DLD1 (cell line): ENCODE results near the gene CSNK1G2.

Experiments
- in situ Hi-C: cut with HindIII; loops from 2 replicates; pipeline ENCODE4 v1.10.0; 2017; ENCODE audit warnings: low sequenced_read_pairs

The CSNK1G2 gene

GRCh38 chr19:1943661-1944087 lies 2.7 kb downstream of the CSNK1G2 start:
- in situ Hi-C loops, result no loop called here

- in situ Hi-C loops, result no loop called here
Observed at GRCh38 chr19:1944088-1944915, 3.3 kb downstream of the CSNK1G2 start.

GRCh38 chr19:1944916-1945561 lies 4.1 kb downstream of the CSNK1G2 start:
- in situ Hi-C loops, result no loop called here

- in situ Hi-C loops, result no loop called here
Observed at GRCh38 chr19:1945899-1946298, 4.9 kb downstream of the CSNK1G2 start.

GRCh38 chr19:1947651-1948209 lies 6.8 kb downstream of the CSNK1G2 start:
- in situ Hi-C loops, result no loop called here

GRCh38 chr19:1949304-1950101 lies 8.5 kb downstream of the CSNK1G2 start:
- in situ Hi-C loops, result no loop called here

- in situ Hi-C loops, result no loop called here
Observed at GRCh38 chr19:1950640-1951039, 9.7 kb downstream of the CSNK1G2 start.

- in situ Hi-C loops, result no loop called here
Observed at GRCh38 chr19:1952635-1953034, 11.7 kb downstream of the CSNK1G2 start.

- in situ Hi-C loops, result no loop called here
Observed at GRCh38 chr19:1953037-1953436, 12.1 kb downstream of the CSNK1G2 start.

GRCh38 chr19:1953441-1954094 lies 12.6 kb downstream of the CSNK1G2 start:
- in situ Hi-C loops, result no loop called here

- in situ Hi-C loops, result no loop called here
Observed at GRCh38 chr19:1954532-1954933, 13.6 kb downstream of the CSNK1G2 start.

- in situ Hi-C loops, result no loop called here
Observed at GRCh38 chr19:1955171-1956121, 14.5 kb downstream of the CSNK1G2 start.

GRCh38 chr19:1956122-1956494 lies 15.1 kb downstream of the CSNK1G2 start:
- in situ Hi-C loops, result no loop called here

GRCh38 chr19:1956868-1957492 lies 16.0 kb downstream of the CSNK1G2 start:
- in situ Hi-C loops, result no loop called here

GRCh38 chr19:1957562-1958248 lies 16.7 kb downstream of the CSNK1G2 start:
- in situ Hi-C loops, result no loop called here

- in situ Hi-C loops, result no loop called here
Observed at GRCh38 chr19:1959928-1960589, 19.1 kb downstream of the CSNK1G2 start.

- in situ Hi-C loops, result no loop called here
Observed at GRCh38 chr19:1961000-1961883, 20.3 kb downstream of the CSNK1G2 start.
